Inflammatory macrophage treated with lipopolysaccharide for 1 hour (primary cell): Measurements from ENCODE around the gene CLCA2.

Experiments
- DNase-seq, 2 donors: peaks; one replicate each; pipeline ENCODE4 v3.0.0-alpha.2; 2020 to 2022

CLCA2 gene

GRCh38 chr1:86477682-86478081 is 53.7 kb downstream of the CLCA2 start:
- no peak for DNase-seq

- no peak for DNase-seq
Observed at GRCh38 chr1:86478416-86479156, 54.6 kb downstream of the CLCA2 start.

- DNase-seq, result no peak
Observed at GRCh38 chr1:86481966-86482365, 58.0 kb downstream of the CLCA2 start.

- DNase-seq, result no peak
Observed at GRCh38 chr1:86487131-86487810, 63.3 kb downstream of the CLCA2 start.

GRCh38 chr1:86487811-86488141 is 63.8 kb downstream of the CLCA2 start:
- no peak for DNase-seq

GRCh38 chr1:86489242-86489878 is 65.4 kb downstream of the CLCA2 start:
- DNase-seq, result no peak

- no peak for DNase-seq
Observed at GRCh38 chr1:86491171-86491950, 67.4 kb downstream of the CLCA2 start.

GRCh38 chr1:86498281-86498680 is 74.3 kb downstream of the CLCA2 start:
- DNase-seq, result no peak

- peak; percentile 59 to 92 for DNase-seq
Observed at GRCh38 chr1:86499987-86500593, 76.1 kb downstream of the CLCA2 start.

- DNase-seq, result no peak
Observed at GRCh38 chr1:86500714-86501113, 76.7 kb downstream of the CLCA2 start.

- peak in 1 of 2 donors; percentile 24 for DNase-seq
Observed at GRCh38 chr1:86502125-86502646, 78.2 kb downstream of the CLCA2 start.

GRCh38 chr1:86502721-86503405 is 78.9 kb downstream of the CLCA2 start:
- no peak for DNase-seq

- peak in 1 of 2 donors; percentile 5 for DNase-seq
Observed at GRCh38 chr1:86503406-86504136, 79.6 kb downstream of the CLCA2 start.

- DNase-seq, result no peak
Observed at GRCh38 chr1:86504137-86504479, 80.1 kb downstream of the CLCA2 start.

GRCh38 chr1:86504895-86505563 is 81.1 kb downstream of the CLCA2 start:
- DNase-seq, result no peak

GRCh38 chr1:86505564-86505902 is 81.6 kb downstream of the CLCA2 start:
- DNase-seq, result no peak
